AG08396 (cell line): Measurements from ENCODE around the gene PCSK9.

ENCODE experiments used
- DNase-seq: peaks from one replicate; pipeline ENCODE4 v3.0.0; 2012; ENCODE audit warnings: low spot score, mixed read lengths

PCSK9 gene

DNA sequence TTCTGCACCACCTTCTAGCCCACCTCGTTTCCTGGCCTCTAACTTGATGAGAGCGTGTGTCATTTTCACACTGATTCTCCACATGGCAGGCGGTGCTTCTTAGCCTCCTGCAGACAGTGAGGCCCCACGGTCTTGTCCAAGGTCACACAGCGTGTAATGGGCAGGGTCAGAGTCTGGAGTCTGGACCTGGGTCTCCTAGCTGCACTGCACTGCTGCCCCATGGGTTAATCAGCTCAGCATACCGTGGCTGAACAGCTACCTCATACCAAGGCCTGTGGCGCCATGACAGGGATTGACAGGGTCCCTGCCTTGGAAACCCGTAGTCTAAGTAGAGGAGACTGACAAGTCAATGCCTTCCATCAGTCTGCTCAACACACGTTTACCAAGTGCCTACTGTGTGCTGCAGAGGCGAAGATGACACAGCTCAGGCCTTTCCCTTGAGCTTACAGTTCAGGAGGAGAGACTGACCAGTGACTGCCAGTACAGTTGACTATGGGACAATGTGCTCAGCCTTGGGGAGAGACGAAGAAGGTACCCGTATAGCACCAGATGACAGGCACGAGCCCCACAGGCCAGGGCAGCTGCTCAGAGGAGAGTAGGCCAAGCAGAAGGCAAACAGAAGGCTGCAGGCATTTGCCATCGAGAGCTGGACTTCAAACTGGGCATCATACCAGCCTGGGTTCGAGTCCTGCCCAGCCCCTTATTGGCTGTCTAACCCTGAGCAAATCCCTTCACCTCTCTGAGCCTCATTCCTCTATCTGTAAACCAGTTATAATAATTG lies 5.5 kb downstream of the PCSK9 start:
- no peak for DNase-seq

DNA sequence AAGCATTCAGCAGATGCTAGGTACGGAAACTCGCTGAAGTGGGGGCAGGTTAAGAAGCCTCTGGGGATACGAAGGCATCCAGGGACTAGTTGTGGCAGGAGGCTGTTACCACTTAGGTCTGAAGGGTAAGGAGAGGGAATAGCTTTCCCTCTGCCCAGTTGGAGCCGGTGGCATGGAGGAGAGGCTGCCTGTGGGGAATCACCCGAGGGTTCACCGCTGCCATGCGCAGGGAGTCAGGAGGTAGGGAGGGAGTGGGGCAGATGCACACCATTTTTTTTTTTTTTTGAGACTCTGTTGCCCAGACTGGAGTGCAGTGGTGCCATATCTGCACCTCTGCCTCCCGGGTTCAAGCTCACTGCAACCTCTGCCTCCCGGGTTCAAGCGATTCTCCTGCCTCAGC lies 6.1 kb downstream of the PCSK9 start:
- DNase-seq: no peak

- no peak for DNase-seq
Observed at GRCh38 chr1:55046871-55047270, 7.5 kb downstream of the PCSK9 start.

DNA sequence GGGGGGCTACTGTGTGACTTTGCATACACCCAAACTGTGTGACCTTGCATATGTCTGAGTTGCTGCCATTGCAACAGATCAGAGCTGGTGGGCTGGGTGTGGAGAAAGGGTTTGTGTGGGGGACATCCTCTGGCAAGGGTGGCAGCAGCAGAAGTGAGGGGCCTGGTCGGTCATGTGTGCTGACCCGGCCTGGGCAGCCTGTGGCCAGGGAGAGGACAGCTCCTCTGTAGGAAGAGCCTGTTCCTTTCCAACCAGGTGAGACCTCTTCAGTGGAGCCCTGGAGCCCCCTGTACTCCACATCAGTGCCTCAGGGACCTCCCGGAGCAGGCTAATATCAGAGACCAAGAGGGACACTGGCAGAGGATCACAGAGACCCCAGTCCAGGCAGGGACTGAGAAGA lies 8.3 kb downstream of the PCSK9 start:
- no peak for DNase-seq

DNA sequence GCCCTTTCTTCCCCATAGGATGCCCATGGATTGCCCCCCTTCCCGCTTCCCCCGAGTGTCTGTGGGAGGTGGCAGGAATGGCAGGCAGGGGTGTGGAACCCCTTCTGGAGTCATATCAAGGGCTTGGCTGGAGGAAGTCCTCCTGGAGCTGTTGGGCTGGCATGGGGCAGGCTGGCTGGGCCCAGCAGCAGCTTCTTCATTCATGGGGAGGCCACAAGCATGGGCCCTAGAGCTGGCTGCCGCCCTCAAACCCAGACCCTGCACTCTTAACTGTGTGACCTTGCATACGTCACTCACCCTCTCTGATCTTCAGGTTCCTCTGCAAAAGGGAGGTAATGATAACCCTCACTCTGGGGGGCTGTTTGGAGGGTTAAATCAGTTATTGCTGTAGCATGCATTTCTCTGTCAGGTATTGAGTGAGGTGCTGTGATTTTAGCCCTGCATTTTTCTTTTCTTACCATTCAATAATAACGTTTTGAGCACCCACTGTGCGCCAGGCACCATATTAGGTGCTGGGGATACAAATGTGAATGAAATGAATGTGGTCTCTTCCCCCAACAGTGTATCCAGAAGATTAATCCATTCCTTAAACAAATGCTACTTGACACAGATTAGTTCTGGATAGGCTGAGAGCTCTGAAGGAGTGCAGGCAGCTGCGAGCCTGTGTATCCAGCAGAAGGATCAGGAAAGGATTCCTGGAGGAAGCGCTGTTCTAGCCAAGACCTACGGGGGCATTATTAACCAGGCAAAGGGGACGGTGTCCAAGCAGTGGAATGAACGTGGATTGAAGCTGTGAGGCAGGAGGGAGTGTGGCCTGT lies 9.3 kb downstream of the PCSK9 start:
- DNase-seq: no peak

DNA sequence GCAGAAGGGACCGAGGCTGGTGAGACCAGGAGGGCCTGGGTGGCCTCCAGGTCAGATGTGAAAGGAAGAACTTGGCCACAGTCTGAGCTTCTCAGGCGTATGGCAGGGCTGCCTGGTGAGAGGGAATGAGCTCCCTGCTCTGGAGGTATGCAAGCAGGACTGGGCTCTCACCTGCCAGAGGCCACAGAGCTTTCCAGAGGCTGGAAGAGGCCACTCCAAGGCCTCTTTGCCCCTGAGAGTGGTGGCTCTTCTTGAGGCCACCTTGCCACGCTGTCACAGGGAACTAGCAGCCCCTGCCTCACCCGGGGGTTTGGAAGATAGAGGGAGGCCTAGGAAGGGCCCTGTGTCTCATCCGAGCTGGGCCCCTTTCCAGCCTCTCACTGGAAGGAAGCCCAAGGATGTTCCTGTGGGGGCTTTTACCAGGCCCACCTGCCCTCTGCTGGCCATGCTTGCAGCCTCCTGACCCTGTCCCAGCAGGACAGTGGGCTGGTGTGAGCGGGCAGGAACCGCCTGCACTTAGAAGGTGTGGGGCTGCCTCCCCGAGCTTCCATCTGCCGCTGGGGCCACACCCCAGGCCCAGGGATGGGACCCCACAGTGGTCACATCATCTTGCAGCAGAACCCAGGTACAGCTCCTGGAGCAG lies 10.0 kb downstream of the PCSK9 start:
- DNase-seq: no peak

DNA sequence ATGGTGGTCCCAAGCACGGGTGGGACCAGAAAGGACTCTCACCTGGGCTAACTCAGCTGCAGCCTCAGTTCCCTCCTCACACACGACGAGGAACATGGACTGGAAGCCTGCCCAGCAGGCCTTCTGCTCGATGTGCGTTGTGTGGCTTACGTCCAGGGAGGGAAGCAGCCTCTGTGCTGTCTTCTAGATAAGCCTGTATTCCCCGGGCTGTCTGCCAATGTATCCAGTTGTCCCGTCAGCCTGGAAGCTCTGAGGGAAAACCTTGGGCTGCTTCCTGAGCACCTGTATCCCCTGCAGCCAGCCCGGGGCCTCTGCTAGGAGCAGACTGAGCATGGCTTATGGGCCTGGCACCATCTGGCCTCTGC lies 10.5 kb downstream of the PCSK9 start:
- DNase-seq: no peak

DNA sequence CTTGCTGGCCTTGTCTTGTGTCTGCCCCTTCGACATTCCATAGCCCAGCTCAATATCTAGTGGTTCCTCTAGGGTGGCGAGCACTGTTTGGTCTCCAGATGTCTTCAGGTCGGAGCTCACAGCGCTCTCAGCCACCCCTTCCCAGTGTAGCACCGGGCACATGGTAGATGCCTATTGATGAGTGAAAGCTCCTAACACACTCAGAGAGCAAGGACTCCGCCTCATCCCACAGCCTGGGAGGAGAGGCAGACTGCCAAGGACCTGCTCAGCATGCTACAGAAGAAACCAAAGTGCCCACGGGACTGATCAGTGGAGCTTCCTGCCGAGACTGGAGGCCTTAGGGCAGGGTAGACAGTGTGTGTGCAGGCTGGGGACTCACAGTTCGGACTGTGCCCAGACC lies 10.9 kb downstream of the PCSK9 start:
- DNase-seq: peak; percentile 49

GRCh38 chr1:55051169-55051568 lies 11.8 kb downstream of the PCSK9 start:
- DNase-seq: no peak

GRCh38 chr1:55051621-55052020 lies 12.3 kb downstream of the PCSK9 start:
- no peak for DNase-seq

DNA sequence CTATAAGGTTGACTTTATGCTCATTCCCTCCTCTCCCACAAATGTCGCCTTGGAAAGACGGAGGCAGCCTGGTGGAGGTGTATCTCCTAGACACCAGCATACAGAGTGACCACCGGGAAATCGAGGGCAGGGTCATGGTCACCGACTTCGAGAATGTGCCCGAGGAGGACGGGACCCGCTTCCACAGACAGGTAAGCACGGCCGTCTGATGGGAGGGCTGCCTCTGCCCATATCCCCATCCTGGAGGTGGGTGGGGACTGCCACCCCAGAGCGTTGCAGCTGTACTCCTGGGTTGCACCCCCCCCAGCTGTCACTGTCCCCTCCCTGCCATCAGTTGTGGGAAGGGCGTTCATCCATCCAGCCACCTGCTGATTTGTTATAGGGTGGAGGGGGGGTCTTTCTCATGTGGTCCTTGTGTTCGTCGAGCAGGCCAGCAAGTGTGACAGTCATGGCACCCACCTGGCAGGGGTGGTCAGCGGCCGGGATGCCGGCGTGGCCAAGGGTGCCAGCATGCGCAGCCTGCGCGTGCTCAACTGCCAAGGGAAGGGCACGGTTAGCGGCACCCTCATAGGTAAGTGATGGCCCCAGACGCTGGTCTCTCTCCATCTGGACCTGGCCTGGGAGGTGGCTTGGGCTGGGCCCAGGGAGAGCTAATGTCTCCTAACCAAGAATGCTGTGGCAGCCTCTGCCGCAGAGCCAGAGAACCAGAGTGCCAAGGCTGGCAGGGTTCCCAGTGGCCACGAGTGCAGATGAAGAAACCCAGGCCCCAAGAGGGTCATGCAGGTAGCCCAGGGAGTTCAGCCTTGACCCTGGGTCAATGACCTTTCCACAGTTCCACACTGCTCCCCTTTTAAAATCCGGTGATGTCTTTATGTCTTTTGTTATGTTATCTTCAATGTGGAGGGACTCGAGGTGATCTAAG lies 13.1 kb downstream of the PCSK9 start:
- DNase-seq: no peak

DNA sequence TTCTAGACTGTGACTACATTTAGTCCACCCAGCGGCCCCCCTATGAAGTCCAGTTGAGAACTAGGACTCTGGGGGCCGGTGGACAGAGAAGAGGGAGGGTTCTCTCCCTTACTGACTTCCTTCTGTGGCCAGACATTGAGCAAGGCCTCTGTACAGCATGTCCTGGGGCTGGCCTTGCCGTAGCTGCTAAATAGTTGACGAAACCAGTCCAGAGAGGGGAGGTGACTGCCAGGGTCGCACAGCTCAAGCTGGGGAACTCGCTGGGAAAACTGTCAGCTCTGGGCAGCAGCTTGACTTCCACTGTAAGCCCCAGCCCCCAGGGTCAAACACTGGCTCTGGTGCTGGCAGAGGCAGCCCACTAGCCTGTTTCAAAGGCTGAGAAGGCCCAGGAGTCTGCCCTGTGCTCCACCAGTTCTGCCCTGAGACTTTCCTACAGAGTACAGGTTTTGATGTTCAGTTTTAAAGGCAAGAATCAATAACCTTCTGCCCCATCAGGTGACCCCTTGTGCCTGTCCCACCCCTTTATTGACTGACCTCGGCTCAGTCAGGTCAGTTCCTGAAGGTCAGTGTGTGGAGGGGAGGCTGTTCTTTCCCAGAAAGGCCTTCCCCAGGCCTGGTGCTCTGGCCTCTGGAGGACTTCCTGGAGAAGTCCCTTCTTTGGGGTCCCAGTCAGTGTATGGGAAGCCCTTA lies 14.1 kb downstream of the PCSK9 start:
- DNase-seq: no peak

- no peak for DNase-seq
Observed at GRCh38 chr1:55054396-55054795, 15.0 kb downstream of the PCSK9 start.

DNA sequence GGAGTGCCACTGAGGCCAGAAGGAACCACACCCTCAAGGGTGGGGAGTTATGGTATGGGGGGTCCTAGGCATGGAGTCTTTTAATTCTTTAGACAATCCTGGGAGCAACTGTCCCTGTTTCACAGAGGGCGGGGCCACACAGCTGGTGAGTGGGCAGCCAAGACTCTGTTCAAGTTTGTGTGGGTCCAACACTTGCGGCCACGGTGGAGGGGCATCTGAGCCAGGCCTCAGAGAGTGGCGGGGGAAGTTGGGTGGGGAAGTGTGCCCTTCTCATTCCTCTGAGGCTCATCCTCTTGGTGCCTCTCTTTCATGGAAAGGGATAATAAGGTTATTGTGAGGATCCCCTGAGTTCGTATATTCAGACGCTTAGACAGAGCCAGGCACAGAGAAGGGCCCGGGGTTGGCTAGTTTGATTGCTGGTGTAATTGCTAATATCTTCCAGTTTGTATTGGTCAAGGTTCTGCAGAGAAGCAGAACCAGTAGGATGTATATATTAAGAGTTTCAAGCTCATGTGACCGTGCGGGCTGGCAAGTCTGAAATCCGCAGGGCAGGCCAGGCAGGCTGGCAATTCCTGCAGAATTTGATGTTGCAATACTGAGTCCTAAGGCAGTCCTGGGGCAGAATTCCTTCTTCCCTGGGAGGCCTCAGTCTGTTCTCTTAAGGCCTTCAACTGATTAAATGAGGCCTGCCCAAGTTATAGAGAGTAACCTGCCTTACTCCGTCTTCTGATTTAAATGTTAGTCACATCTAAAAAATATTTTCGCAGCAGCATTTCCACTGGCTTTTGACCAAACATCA lies 15.9 kb downstream of the PCSK9 start:
- DNase-seq: no peak

GRCh38 chr1:55055951-55056631 lies 16.7 kb downstream of the PCSK9 start:
- DNase-seq: no peak

- DNase-seq: no peak
Observed at GRCh38 chr1:55056632-55056992, 17.3 kb downstream of the PCSK9 start.

DNA sequence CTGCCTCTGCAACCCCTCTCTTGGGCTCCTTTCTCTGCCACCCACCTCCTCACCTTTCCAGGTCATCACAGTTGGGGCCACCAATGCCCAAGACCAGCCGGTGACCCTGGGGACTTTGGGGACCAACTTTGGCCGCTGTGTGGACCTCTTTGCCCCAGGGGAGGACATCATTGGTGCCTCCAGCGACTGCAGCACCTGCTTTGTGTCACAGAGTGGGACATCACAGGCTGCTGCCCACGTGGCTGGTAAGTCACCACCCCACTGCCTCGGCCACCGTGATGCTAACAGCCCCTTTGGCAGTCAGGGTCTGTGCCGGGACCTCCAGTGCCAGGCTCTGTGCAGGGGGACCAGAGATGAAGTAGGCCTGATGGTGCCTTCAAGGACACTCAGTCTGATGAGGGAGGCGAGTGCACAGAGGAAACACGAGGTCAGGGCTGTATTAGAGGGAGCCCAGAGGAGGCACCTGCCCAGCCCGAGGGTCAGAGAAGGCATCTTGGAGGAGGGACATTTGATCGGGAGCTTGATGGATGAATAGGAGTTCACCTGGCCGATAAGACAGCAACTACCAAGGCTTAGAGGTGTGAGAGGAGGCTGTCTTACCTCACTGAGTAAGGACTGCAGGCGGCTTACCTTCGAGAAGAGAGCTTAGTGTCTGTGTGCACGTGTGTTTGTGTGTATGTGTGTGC lies 18.1 kb downstream of the PCSK9 start:
- DNase-seq: no peak

- DNase-seq: no peak
Observed at GRCh38 chr1:55057956-55058298, 18.6 kb downstream of the PCSK9 start.

DNA sequence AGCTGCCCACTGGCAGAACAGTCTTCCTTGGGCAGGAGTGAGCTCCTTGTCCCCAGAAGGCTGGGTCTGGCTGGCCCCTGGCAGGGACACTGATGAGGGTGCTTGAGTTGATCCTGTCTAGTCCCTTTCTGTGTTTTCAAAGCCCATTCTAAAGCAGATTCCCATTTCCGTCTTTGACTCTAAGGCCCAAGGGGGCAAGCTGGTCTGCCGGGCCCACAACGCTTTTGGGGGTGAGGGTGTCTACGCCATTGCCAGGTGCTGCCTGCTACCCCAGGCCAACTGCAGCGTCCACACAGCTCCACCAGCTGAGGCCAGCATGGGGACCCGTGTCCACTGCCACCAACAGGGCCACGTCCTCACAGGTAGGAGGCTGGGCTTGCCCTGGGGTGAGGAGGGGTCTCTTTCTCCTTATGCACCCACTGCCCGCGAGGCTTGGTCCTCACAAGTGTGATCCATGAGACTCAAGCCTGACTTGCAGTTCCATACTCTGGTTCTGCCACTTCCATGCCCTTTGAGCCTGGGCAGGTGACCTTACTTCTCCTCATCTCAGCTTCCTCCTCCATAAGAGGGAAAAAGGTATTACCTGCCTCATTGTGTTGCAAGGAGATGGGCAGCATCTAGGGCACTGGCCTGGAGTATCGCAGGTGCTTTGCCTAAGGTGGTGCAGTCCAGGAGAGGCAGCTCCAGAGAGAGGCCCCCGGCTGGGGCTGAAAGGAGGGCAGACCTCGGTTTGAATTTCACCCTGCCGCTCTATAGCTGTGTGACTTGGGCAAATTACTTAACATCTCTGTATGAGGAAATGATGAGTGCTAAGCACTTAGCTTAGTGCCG lies 20.2 kb downstream of the PCSK9 start:
- DNase-seq: no peak
